ENCODE data around the gene MEGF8. TPM values are rescaled to one million over a fixed set of nuclear protein-coding genes. Genes with fewer than 3 reads are reported as not detected.
A peak's percentile ranks its signal among the peaks of the same experiment; 100 is the strongest.

The MEGF8 gene
- total RNA-seq, 1 donor from 2014 or later = 75.7 TPM

- Mint-ChIP-seq H3K36me3 (ENCODE audit: unreplicated experiment) (peaks cover 23% of the 10 kb centered on the region), H3K4me1 (ENCODE audit: unreplicated experiment) (peaks cover 24% of the 10 kb centered on the region), H3K4me3 (ENCODE audit: unreplicated experiment) (no peak overlapping the region), H3K9me3 (ENCODE audit: unreplicated experiment) (no peaks in the 10 kb centered on the region), H3K27me3 (ENCODE audit: unreplicated experiment) (no peaks in the 10 kb centered on the region), H3K27ac (ENCODE audit: unreplicated experiment) (peak overlapping the region; percentile 14)
- no peak for DNase-seq (ENCODE audit: extremely low spot score, unreplicated experiment)
- TF ChIP-seq CTCF (IDR thresholded peaks at IDR 0.05) = no peak
Measured at GRCh38 chr19:42287017-42287826, 38.2 kb upstream of the MEGF8 start.

- TF ChIP-seq CTCF (IDR thresholded peaks at IDR 0.05) = no peak
- H3K9me3 Mint-ChIP-seq (ENCODE audit: unreplicated experiment) = no peaks in the 10 kb centered on the region
- no peak for DNase-seq (ENCODE audit: extremely low spot score, unreplicated experiment)
- H3K36me3 Mint-ChIP-seq (ENCODE audit: unreplicated experiment) = peaks cover 23% of the 10 kb centered on the region
- H3K4me1 Mint-ChIP-seq (ENCODE audit: unreplicated experiment) = peaks cover 19% of the 10 kb centered on the region
- no peaks in the 10 kb centered on the region for H3K27me3 Mint-ChIP-seq (ENCODE audit: unreplicated experiment)
- no peak overlapping the region for H3K4me3 Mint-ChIP-seq (ENCODE audit: unreplicated experiment)
- no peak overlapping the region for H3K27ac Mint-ChIP-seq (ENCODE audit: unreplicated experiment)
Measured at GRCh38 chr19:42287827-42288107, 37.7 kb upstream of the MEGF8 start.

GRCh38 chr19:42288387-42288786 lies 37.0 kb upstream of the MEGF8 start:
- DNase-seq (ENCODE audit: extremely low spot score, unreplicated experiment) = no peak
- peaks cover 25% of the 10 kb centered on the region for H3K36me3 Mint-ChIP-seq (ENCODE audit: unreplicated experiment)
- no peaks in the 10 kb centered on the region for H3K9me3 Mint-ChIP-seq (ENCODE audit: unreplicated experiment)
- TF ChIP-seq CTCF (IDR thresholded peaks at IDR 0.05) = no peak
- no peak overlapping the region for H3K27ac Mint-ChIP-seq (ENCODE audit: unreplicated experiment)
- no peak overlapping the region for H3K4me3 Mint-ChIP-seq (ENCODE audit: unreplicated experiment)
- peaks cover 20% of the 10 kb centered on the region for H3K4me1 Mint-ChIP-seq (ENCODE audit: unreplicated experiment)
- H3K27me3 Mint-ChIP-seq (ENCODE audit: unreplicated experiment) = no peaks in the 10 kb centered on the region

GRCh38 chr19:42288881-42289555 lies 36.4 kb upstream of the MEGF8 start:
- TF ChIP-seq CTCF (IDR thresholded peaks at IDR 0.05) = no peak
- Mint-ChIP-seq H3K27me3 (ENCODE audit: unreplicated experiment) (no peaks in the 10 kb centered on the region), H3K4me1 (ENCODE audit: unreplicated experiment) (peaks cover 20% of the 10 kb centered on the region)

GRCh38 chr19:42289556-42290041 lies 35.8 kb upstream of the MEGF8 start:
- DNase-seq (ENCODE audit: extremely low spot score, unreplicated experiment) = no peak
- Mint-ChIP-seq H3K4me1 (ENCODE audit: unreplicated experiment) (peaks cover 19% of the 10 kb centered on the region), H3K27ac (ENCODE audit: unreplicated experiment) (no peak overlapping the region), H3K36me3 (ENCODE audit: unreplicated experiment) (peaks cover 32% of the 10 kb centered on the region), H3K27me3 (ENCODE audit: unreplicated experiment) (no peaks in the 10 kb centered on the region), H3K4me3 (ENCODE audit: unreplicated experiment) (no peak overlapping the region), H3K9me3 (ENCODE audit: unreplicated experiment) (no peaks in the 10 kb centered on the region)
- no peak for TF ChIP-seq CTCF (IDR thresholded peaks at IDR 0.05)

More at GRCh38 chr19:42288881-42289555, 36.4 kb upstream of the MEGF8 start:
- H3K27ac Mint-ChIP-seq (ENCODE audit: unreplicated experiment) = no peak overlapping the region
- DNase-seq (ENCODE audit: extremely low spot score, unreplicated experiment) = no peak
- H3K9me3 Mint-ChIP-seq (ENCODE audit: unreplicated experiment) = no peaks in the 10 kb centered on the region
- H3K4me3 Mint-ChIP-seq (ENCODE audit: unreplicated experiment) = no peak overlapping the region
- peaks cover 29% of the 10 kb centered on the region for H3K36me3 Mint-ChIP-seq (ENCODE audit: unreplicated experiment)
